NCI-H1105 treated with DMSO at 0.1 percent for 48 hours (cell line): ENCODE results near the gene GHRH.

Source experiments
- DNase-seq: peaks from one replicate; lab custom pipeline; 2025; lab: John Stamatoyannopoulos, UW

Gene GHRH

GRCh38 chr20:37204056-37204455, 57.6 kb downstream of the GHRH start:
- no peak for DNase-seq

GRCh38 chr20:37202267-37202943, 59.2 kb downstream of the GHRH start:
- peak; percentile 67 for DNase-seq

- DNase-seq: no peak
Observed at GRCh38 chr20:37201827-37202162, 59.8 kb downstream of the GHRH start.
